H9 (cell line): ENCODE measurements around the gene MAGI1. TPM values are rescaled to one million over a fixed set of nuclear protein-coding genes. Genes with fewer than 3 reads are reported as not detected.

Experiments
- DNase-seq: peaks from one replicate; pipeline ENCODE4 v3.0.0-alpha.2; 2017
- H2AFZ ChIP-seq: one replicate; pipeline ENCODE4 v1.6.1; 2013; ENCODE audit warnings: mild to moderate bottlenecking, low read length, control low read depth, moderate library complexity
- H2AK5ac ChIP-seq: 2 replicates; pipeline ENCODE4 v1.6.1; 2013; ENCODE audit warnings: low read length, control low read depth, mixed read lengths; ENCODE audit not compliant: insufficient read length
- H2BK120ac ChIP-seq: one replicate; pipeline ENCODE4 v1.6.1; 2013; ENCODE audit warnings: low read depth, mild to moderate bottlenecking, low read length, control low read depth, inconsistent platforms; ENCODE audit not compliant: poor library complexity, severe bottlenecking
- H2BK12ac ChIP-seq: 2 replicates; pipeline ENCODE4 v1.6.1; 2013; ENCODE audit warnings: low read length, control low read depth, mixed read lengths, low read depth; ENCODE audit not compliant: insufficient read length
- H2BK15ac ChIP-seq: 2 replicates; pipeline ENCODE4 v1.6.1; 2013; ENCODE audit warnings: low read depth, low read length, control low read depth
- H2BK20ac ChIP-seq: one replicate; pipeline ENCODE4 v1.6.1; 2013; ENCODE audit warnings: low read depth, mild to moderate bottlenecking, low read length, control low read depth, inconsistent platforms; ENCODE audit not compliant: poor library complexity, severe bottlenecking
- H2BK5ac ChIP-seq: 2 replicates; pipeline ENCODE4 v1.6.1; 2013; ENCODE audit warnings: low read length, control low read depth, mixed read lengths; ENCODE audit not compliant: insufficient read length
- H3K14ac ChIP-seq: 2 replicates; pipeline ENCODE4 v1.6.1; 2013; ENCODE audit warnings: low read length, control low read depth; ENCODE audit not compliant: insufficient read depth
- H3K18ac ChIP-seq: 2 replicates; pipeline ENCODE4 v1.6.1; 2013; ENCODE audit warnings: low read depth, mild to moderate bottlenecking, mixed read lengths, low read length, control low read depth; ENCODE audit not compliant: insufficient read length
- H3K23ac ChIP-seq: 2 replicates; pipeline ENCODE4 v1.6.1; 2013; ENCODE audit warnings: low read length, control low read depth, mixed read lengths, low read depth; ENCODE audit not compliant: insufficient read length
- H3K23me2 ChIP-seq: 2 replicates; pipeline ENCODE4 v1.6.1; 2013; ENCODE audit warnings: low read depth, mild to moderate bottlenecking, mixed read lengths, low read length, control low read depth; ENCODE audit not compliant: insufficient read length, poor library complexity, severe bottlenecking
- H3K27ac ChIP-seq: 2 replicates; pipeline ENCODE4 v1.5.1; 2013; ENCODE audit warnings: low read length, control low read depth, mixed read lengths, low read depth; ENCODE audit not compliant: insufficient read length
- H3K27me3 ChIP-seq: 2 replicates; pipeline ENCODE4 v1.6.1; 2013; ENCODE audit warnings: low read length, control low read depth, inconsistent platforms; ENCODE audit not compliant: insufficient read depth
- H3K4ac ChIP-seq: 2 replicates; pipeline ENCODE4 v1.6.1; 2013; ENCODE audit warnings: low read depth, mild to moderate bottlenecking, control low read depth, inconsistent platforms, low read length, moderate library complexity
- H3K4me1 ChIP-seq: 2 replicates; pipeline ENCODE4 v1.6.1; 2013; ENCODE audit warnings: low read length, control low read depth, inconsistent platforms; ENCODE audit not compliant: insufficient read depth
- H3K4me2 ChIP-seq: 2 replicates; pipeline ENCODE4 v1.6.1; 2013; ENCODE audit warnings: low read length, control low read depth, mixed read lengths; ENCODE audit not compliant: insufficient read length, insufficient read depth
- H3K56ac ChIP-seq: 2 replicates; pipeline ENCODE4 v1.6.1; 2013; ENCODE audit warnings: low read depth, mild to moderate bottlenecking, mixed read lengths, low read length, control low read depth; ENCODE audit not compliant: insufficient read length
- H3K79me1 ChIP-seq: 2 replicates; pipeline ENCODE4 v1.6.1; 2013; ENCODE audit warnings: low read depth, mild to moderate bottlenecking, moderate library complexity, low read length, control low read depth, inconsistent platforms; ENCODE audit not compliant: insufficient read depth, poor library complexity, severe bottlenecking
- H3K79me2 ChIP-seq: 2 replicates; pipeline ENCODE4 v1.6.1; 2013; ENCODE audit warnings: low read length, control low read depth, inconsistent platforms; ENCODE audit not compliant: insufficient read depth
- H3K9ac ChIP-seq: 2 replicates; pipeline ENCODE4 v1.6.1; 2013; ENCODE audit warnings: low read length, control low read depth, mixed read lengths; ENCODE audit not compliant: insufficient read length; ENCODE audit errors: extremely low read depth
- H3K9me3 ChIP-seq: one replicate; pipeline ENCODE4 v1.6.1; 2013; ENCODE audit warnings: low read depth, low read length, inconsistent platforms; ENCODE audit not compliant: control insufficient read depth
- H3T11ph ChIP-seq: one replicate; pipeline ENCODE4 v1.6.1; 2013; ENCODE audit warnings: mild to moderate bottlenecking, low read length, control low read depth, inconsistent platforms
- H4K20me1 ChIP-seq: one replicate; pipeline ENCODE4 v1.6.1; 2013; ENCODE audit not compliant: control insufficient read depth, insufficient read length, insufficient read depth
- H4K5ac ChIP-seq: 2 replicates; pipeline ENCODE4 v1.6.1; 2013; ENCODE audit warnings: low read depth, mild to moderate bottlenecking, mixed read lengths, low read length, control low read depth; ENCODE audit not compliant: insufficient read length
- H4K8ac ChIP-seq: replicated peaks from 2 replicates; pipeline ENCODE4 v1.6.1; 2013; ENCODE audit warnings: low read length, control low read depth, mixed read lengths, low read depth; ENCODE audit not compliant: insufficient read length
- H4K91ac ChIP-seq: 2 replicates; pipeline ENCODE4 v1.6.1; 2013; ENCODE audit warnings: low read depth, mild to moderate bottlenecking, moderate library complexity, mixed read lengths, low read length, control low read depth; ENCODE audit not compliant: insufficient read length
- H3K27ac Mint-ChIP-seq, 3 experiments: 2 replicates in 2 of 3; 3 replicates in 1 of 3; pipeline ENCODE4 v1.8.0; 2020 to 2021; ENCODE audit warnings: mixed read lengths in 3 of 3, mild to moderate bottlenecking in 1 of 3, moderate library complexity in 1 of 3
- H3K27me3 Mint-ChIP-seq: 2 replicates; pipeline ENCODE4 v1.8.0; 2021; ENCODE audit warnings: low read depth, mild to moderate bottlenecking, moderate library complexity, mixed read lengths
- H3K36me3 Mint-ChIP-seq, 3 experiments: 2 replicates in 2 of 3; 3 replicates in 1 of 3; pipeline ENCODE4 v1.8.0; 2020 to 2021; ENCODE audit warnings: low read depth in 3 of 3, mixed read lengths in 3 of 3; ENCODE audit not compliant: insufficient read depth in 1 of 3
- H3K4me1 Mint-ChIP-seq, 2 experiments: 2 replicates each; pipeline ENCODE4 v1.8.0; 2020; ENCODE audit warnings: mixed read lengths in 2 of 2
- H3K4me3 Mint-ChIP-seq, 2 experiments: 2 replicates in 1 of 2; 3 replicates in 1 of 2; pipeline ENCODE4 v1.8.0; 2020 to 2021; ENCODE audit warnings: mild to moderate bottlenecking in 2 of 2, mixed read lengths in 2 of 2, moderate library complexity in 1 of 2
- H3K9me3 Mint-ChIP-seq, 2 experiments: 2 replicates in 1 of 2; 3 replicates in 1 of 2; pipeline ENCODE4 v1.8.0; 2020; ENCODE audit warnings: mild to moderate bottlenecking in 2 of 2, mixed read lengths in 2 of 2, moderate library complexity in 1 of 2
- CTCF ChIP-seq: fragments of 200-600 bp; sonication (generic); conservative IDR thresholded peaks from 3 replicates; pipeline ENCODE4 v1.8.0; 2021; ENCODE audit warnings: antibody characterized with exemption, mild to moderate bottlenecking
- WGBS: extraction: QIAGEN DNeasy Blood & Tissue Kit; methylation state at CpG from one replicate; pipeline ENCODE4 v1.1.7; 2013; ENCODE audit warnings: missing lambda C conversion rate, low lambda C conversion rate, mixed read lengths; ENCODE audit not compliant: insufficient read length; ENCODE audit errors: extremely low coverage; 5-methylcytosine and 5-hydroxymethylcytosine counted together
- total RNA-seq: library from RNA; stranded (reverse); gene quantifications from 2 replicates; pipeline ENCODE4 v1.2.1, GENCODE V29; 2021

Gene MAGI1
- total RNA-seq, 1 experiment from 2014 or later = 65.7 TPM

- no peak overlapping the region for H2BK15ac ChIP-seq
- no peak overlapping the region for H3T11ph ChIP-seq
- no peak for DNase-seq
- H3K4ac ChIP-seq = no peak overlapping the region
- H3K18ac ChIP-seq = no peak overlapping the region
- H2AK5ac ChIP-seq = no peak overlapping the region
- no peaks in the 10 kb centered on the region for H3K27me3 ChIP-seq
- no peaks in the 10 kb centered on the region for H4K20me1 ChIP-seq
- no peak overlapping the region for H2BK5ac ChIP-seq
- Mint-ChIP-seq H3K4me1 (peaks cover 28 to 35% of the 10 kb centered on the region in 2 experiments), H3K27me3 (no peaks in the 10 kb centered on the region), H3K9me3 (no peaks in the 10 kb centered on the region), H3K27ac (peak overlapping the region in 1 of 3 experiments; percentile 90; a peak in 3 of 7 replicates), H3K4me3 (no peak overlapping the region), H3K36me3 (no peaks in the 10 kb centered on the region)
- no peak overlapping the region for H2BK20ac ChIP-seq
- WGBS = no CpG with 5 or more reads among the region's 3 CpGs
- no peak overlapping the region for H3K9ac ChIP-seq
- no peak for TF ChIP-seq CTCF
- H3K14ac ChIP-seq = no peak overlapping the region
- no peak overlapping the region for H2BK12ac ChIP-seq
- H3K23ac ChIP-seq = no peak overlapping the region
- no peak overlapping the region for H4K5ac ChIP-seq
- H3K56ac ChIP-seq = no peak overlapping the region
- no peak overlapping the region for H2AFZ ChIP-seq
- H3K79me1 ChIP-seq = peaks cover 3% of the 10 kb centered on the region
- peaks cover 6% of the 10 kb centered on the region; the same call in 1 of the 2 replicates for H3K4me1 ChIP-seq
- no peak overlapping the region for H4K8ac ChIP-seq
- peaks cover 3% of the 10 kb centered on the region for H3K79me2 ChIP-seq
- H3K27ac ChIP-seq = no peak overlapping the region
- H2BK120ac ChIP-seq = no peak overlapping the region
- no peaks in the 10 kb centered on the region for H3K23me2 ChIP-seq
- no peaks in the 10 kb centered on the region for H3K9me3 ChIP-seq
- no peak overlapping the region for H4K91ac ChIP-seq
- H3K4me2 ChIP-seq = no peak overlapping the region
These were observed 162.7 kb downstream of the MAGI1 start for GRCh38 chr3:65876028-65876420.
